Measurements from ENCODE around the gene NACA. TPM values are rescaled to one million over a fixed set of nuclear protein-coding genes. Genes with fewer than 3 reads are reported as not detected.

NACA gene
- total and polyA plus RNA-seq, 2 of the 13 experiments (the other 11 are each of a cell fraction or from before 2014, with no cell fraction given): 799 to 1,700 TPM

GRCh38 chr12:56688129-56688845 is 36.8 kb downstream of the NACA start, which contains the start of gene PTGES3 (continued):
- peak; percentile 95 for TF ChIP-seq ZNF772 (CRISPR knock-in tag; IDR thresholded peaks at IDR 0.05)
- TF ChIP-seq ZNF709 (CRISPR knock-in tag; IDR thresholded peaks at IDR 0.05): peak; percentile 79; the same call in 1 of the 2 replicates
- TF ChIP-seq ZNF484 (CRISPR knock-in tag; IDR thresholded peaks at IDR 0.05; ENCODE audit: borderline replicate concordance, low read depth): no peak
- peak; percentile 96 for TF ChIP-seq ETS1 (CRISPR knock-in tag; IDR thresholded peaks at IDR 0.05)
- no peak for TF ChIP-seq NFIB (CRISPR knock-in tag; IDR thresholded peaks at IDR 0.05; ENCODE audit: borderline replicate concordance)
- TF ChIP-seq POGK (CRISPR knock-in tag; conservative IDR thresholded peaks at IDR 0.05): peak; percentile 73
- peak; percentile 5; the same call in 1 of the 2 replicates for TF ChIP-seq ZNF234 (CRISPR knock-in tag; conservative IDR thresholded peaks at IDR 0.05)
- TF ChIP-seq, protein P1, sequence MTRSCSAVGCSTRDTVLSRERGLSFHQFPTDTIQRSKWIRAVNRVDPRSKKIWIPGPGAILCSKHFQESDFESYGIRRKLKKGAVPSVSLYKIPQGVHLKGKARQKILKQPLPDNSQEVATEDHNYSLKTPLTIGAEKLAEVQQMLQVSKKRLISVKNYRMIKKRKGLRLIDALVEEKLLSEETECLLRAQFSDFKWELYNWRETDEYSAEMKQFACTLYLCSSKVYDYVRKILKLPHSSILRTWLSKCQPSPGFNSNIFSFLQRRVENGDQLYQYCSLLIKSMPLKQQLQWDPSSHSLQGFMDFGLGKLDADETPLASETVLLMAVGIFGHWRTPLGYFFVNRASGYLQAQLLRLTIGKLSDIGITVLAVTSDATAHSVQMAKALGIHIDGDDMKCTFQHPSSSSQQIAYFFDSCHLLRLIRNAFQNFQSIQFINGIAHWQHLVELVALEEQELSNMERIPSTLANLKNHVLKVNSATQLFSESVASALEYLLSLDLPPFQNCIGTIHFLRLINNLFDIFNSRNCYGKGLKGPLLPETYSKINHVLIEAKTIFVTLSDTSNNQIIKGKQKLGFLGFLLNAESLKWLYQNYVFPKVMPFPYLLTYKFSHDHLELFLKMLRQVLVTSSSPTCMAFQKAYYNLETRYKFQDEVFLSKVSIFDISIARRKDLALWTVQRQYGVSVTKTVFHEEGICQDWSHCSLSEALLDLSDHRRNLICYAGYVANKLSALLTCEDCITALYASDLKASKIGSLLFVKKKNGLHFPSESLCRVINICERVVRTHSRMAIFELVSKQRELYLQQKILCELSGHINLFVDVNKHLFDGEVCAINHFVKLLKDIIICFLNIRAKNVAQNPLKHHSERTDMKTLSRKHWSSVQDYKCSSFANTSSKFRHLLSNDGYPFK (CRISPR knock-in tag; IDR thresholded peaks at IDR 0.05; ENCODE audit: borderline replicate concordance): peak; percentile 66; the same call in 1 of the 2 replicates
- TF ChIP-seq ZNF598 (CRISPR knock-in tag; IDR thresholded peaks at IDR 0.05; ENCODE audit: borderline replicate concordance): no peak
- TF ChIP-seq ZBTB3 (CRISPR knock-in tag; IDR thresholded peaks at IDR 0.05; ENCODE audit: borderline replicate concordance, low read depth): 0 out of 2 replicates have a peak, but pooled peaks have one; percentile 67
- peak; percentile 67; the same call in 1 of the 2 replicates for TF ChIP-seq RXRB (CRISPR knock-in tag; IDR thresholded peaks at IDR 0.05; ENCODE audit: borderline replicate concordance)
- no peak for TF ChIP-seq ZNF235 (CRISPR knock-in tag; IDR thresholded peaks at IDR 0.05; ENCODE audit: borderline replicate concordance)
- TF ChIP-seq, protein P2, sequence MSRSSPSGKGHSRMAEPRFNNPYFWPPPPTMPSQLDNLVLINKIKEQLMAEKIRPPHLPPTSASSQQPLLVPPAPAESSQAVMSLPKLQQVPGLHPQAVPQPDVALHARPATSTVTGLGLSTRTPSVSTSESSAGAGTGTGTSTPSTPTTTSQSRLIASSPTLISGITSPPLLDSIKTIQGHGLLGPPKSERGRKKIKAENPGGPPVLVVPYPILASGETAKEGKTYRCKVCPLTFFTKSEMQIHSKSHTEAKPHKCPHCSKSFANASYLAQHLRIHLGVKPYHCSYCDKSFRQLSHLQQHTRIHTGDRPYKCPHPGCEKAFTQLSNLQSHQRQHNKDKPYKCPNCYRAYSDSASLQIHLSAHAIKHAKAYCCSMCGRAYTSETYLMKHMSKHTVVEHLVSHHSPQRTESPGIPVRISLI (CRISPR knock-in tag; IDR thresholded peaks at IDR 0.05; ENCODE audit: borderline replicate concordance): no peak
- TF ChIP-seq ZNF616 (CRISPR knock-in tag; IDR thresholded peaks at IDR 0.05; ENCODE audit: low read depth): peak; percentile 79
- TF ChIP-seq, protein P3, sequence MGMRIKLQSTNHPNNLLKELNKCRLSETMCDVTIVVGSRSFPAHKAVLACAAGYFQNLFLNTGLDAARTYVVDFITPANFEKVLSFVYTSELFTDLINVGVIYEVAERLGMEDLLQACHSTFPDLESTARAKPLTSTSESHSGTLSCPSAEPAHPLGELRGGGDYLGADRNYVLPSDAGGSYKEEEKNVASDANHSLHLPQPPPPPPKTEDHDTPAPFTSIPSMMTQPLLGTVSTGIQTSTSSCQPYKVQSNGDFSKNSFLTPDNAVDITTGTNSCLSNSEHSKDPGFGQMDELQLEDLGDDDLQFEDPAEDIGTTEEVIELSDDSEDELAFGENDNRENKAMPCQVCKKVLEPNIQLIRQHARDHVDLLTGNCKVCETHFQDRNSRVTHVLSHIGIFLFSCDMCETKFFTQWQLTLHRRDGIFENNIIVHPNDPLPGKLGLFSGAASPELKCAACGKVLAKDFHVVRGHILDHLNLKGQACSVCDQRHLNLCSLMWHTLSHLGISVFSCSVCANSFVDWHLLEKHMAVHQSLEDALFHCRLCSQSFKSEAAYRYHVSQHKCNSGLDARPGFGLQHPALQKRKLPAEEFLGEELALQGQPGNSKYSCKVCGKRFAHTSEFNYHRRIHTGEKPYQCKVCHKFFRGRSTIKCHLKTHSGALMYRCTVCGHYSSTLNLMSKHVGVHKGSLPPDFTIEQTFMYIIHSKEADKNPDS (CRISPR knock-in tag; IDR thresholded peaks at IDR 0.05): peak; percentile 59; the same call in 1 of the 2 replicates
- peak; percentile 51 to 78 for TF ChIP-seq MAFK (conservative IDR thresholded peaks at IDR 0.05 in 1 of 2, IDR thresholded peaks at IDR 0.05 in 1 of 2; ENCODE audit: low read length in 2 of 2)
- no peak for TF ChIP-seq RAD51 (IDR thresholded peaks at IDR 0.05; ENCODE audit: borderline replicate concordance)
- peak; percentile 71; the same call in 1 of the 2 replicates for TF ChIP-seq PAX8 (CRISPR knock-in tag; IDR thresholded peaks at IDR 0.05; ENCODE audit: borderline replicate concordance)
- TF ChIP-seq ZNF678 (CRISPR knock-in tag; IDR thresholded peaks at IDR 0.05): 0 out of 2 replicates have a peak, but pooled peaks have one; percentile 40
